ENCODE measurements around the gene HNF1B. TPM values are rescaled to one million over a fixed set of nuclear protein-coding genes. Genes with fewer than 3 reads are reported as not detected.
A peak's percentile ranks its signal among the peaks of the same experiment; 100 is the strongest.
"Not testable (repeated sequence)": the region's sequence is repeated elsewhere in the genome, so short reads cannot be mapped to it uniquely, and the experiment has no call there.

The HNF1B gene
- total RNA-seq, result 0.99 and 6.1 TPM in 2 replicates

GRCh38 chr17:37744961-37745800 lies at the start of gene HNF1B:
Gene HNF1B, minus strand, starts transcription at chr17:37745059. Its CDS starts 175 bp downstream, at chr17:37744884.
- no peak for DNase-seq (ENCODE audit: extremely low read depth, low read depth, low spot score)

GRCh38 chr17:37792787-37793186 lies 47.9 kb upstream of the HNF1B start:
- no peak for DNase-seq (ENCODE audit: extremely low read depth, low read depth, low spot score)

GRCh38 chr17:37791447-37792399 lies 46.9 kb upstream of the HNF1B start:
- DNase-seq (ENCODE audit: extremely low read depth, low read depth, low spot score), result no peak

GRCh38 chr17:37789771-37790541 lies 45.1 kb upstream of the HNF1B start:
- DNase-seq (ENCODE audit: extremely low read depth, low read depth, low spot score), result no peak

GRCh38 chr17:37789021-37789565 lies 44.2 kb upstream of the HNF1B start:
- no peak for DNase-seq (ENCODE audit: extremely low read depth, low read depth, low spot score)

- no peak for DNase-seq (ENCODE audit: extremely low read depth, low read depth, low spot score)
Observed at GRCh38 chr17:37788526-37788925, 43.7 kb upstream of the HNF1B start.

GRCh38 chr17:37787055-37787757 lies 42.3 kb upstream of the HNF1B start:
- no peak for DNase-seq (ENCODE audit: extremely low read depth, low read depth, low spot score)

GRCh38 chr17:37786481-37786880 lies 41.6 kb upstream of the HNF1B start:
- DNase-seq (ENCODE audit: extremely low read depth, low read depth, low spot score), result no peak

GRCh38 chr17:37782460-37782859 lies 37.6 kb upstream of the HNF1B start:
- DNase-seq (ENCODE audit: extremely low read depth, low read depth, low spot score), result not testable (repeated sequence)

GRCh38 chr17:37781451-37781850 lies 36.6 kb upstream of the HNF1B start:
- DNase-seq (ENCODE audit: extremely low read depth, low read depth, low spot score), result no peak

GRCh38 chr17:37779554-37779953 lies 34.7 kb upstream of the HNF1B start:
- DNase-seq (ENCODE audit: extremely low read depth, low read depth, low spot score), result no peak

GRCh38 chr17:37774504-37774903 lies 29.6 kb upstream of the HNF1B start:
- no peak for DNase-seq (ENCODE audit: extremely low read depth, low read depth, low spot score)

GRCh38 chr17:37772982-37773381 lies 28.1 kb upstream of the HNF1B start:
- DNase-seq (ENCODE audit: extremely low read depth, low read depth, low spot score), result no peak

- DNase-seq (ENCODE audit: extremely low read depth, low read depth, low spot score), result peak; percentile 22
Observed at GRCh38 chr17:37770631-37771518, 26.0 kb upstream of the HNF1B start.

- no peak for DNase-seq (ENCODE audit: extremely low read depth, low read depth, low spot score)
Observed at GRCh38 chr17:37769050-37769449, 24.2 kb upstream of the HNF1B start.

- no peak for DNase-seq (ENCODE audit: extremely low read depth, low read depth, low spot score)
Observed at GRCh38 chr17:37768438-37768837, 23.6 kb upstream of the HNF1B start.

- no peak for DNase-seq (ENCODE audit: extremely low read depth, low read depth, low spot score)
Observed at GRCh38 chr17:37766971-37767370, 22.1 kb upstream of the HNF1B start.

- DNase-seq (ENCODE audit: extremely low read depth, low read depth, low spot score), result no peak
Observed at GRCh38 chr17:37764383-37764782, 19.5 kb upstream of the HNF1B start.

GRCh38 chr17:37762666-37763065 lies 17.8 kb upstream of the HNF1B start:
- no peak for DNase-seq (ENCODE audit: extremely low read depth, low read depth, low spot score)

Data from glomerular endothelial cell (primary cell).